Sigmoid colon (tissue), 4 donors: ENCODE results near the gene BCAS3.
A peak's percentile ranks its signal among the peaks of the same experiment; 100 is the strongest.

Experiments
- CTCF ChIP-seq, 4 experiments: fragments of 450-650 bp in 3 of 4; fragments of 200-600 bp in 1 of 4; IDR thresholded peaks; one replicate each; pipeline ENCODE4 v1.5.1; 2016 to 2019; ENCODE audit warnings: antibody characterized with exemption in 4 of 4, mild to moderate bottlenecking in 3 of 4, moderate library complexity in 2 of 4
- EP300 ChIP-seq, 4 donors: sonication (generic); formaldehyde crosslinking; IDR thresholded peaks; one replicate each; pipeline ENCODE4 v1.6.1; 2017; ENCODE audit warnings: antibody characterized with exemption in 4 of 4
- POLR2A ChIP-seq, 2 donors: fragments of 450-650 bp; IDR thresholded peaks; one replicate each; pipeline ENCODE4 v1.6.1; 2016; ENCODE audit warnings: antibody characterized with exemption in 2 of 2, mild to moderate bottlenecking in 2 of 2, moderate library complexity in 2 of 2
- POLR2AphosphoS5 ChIP-seq, 4 donors: sonication (generic); formaldehyde crosslinking; IDR thresholded peaks; one replicate each; pipeline ENCODE4 v1.6.1; 2017; ENCODE audit warnings: antibody characterized with exemption in 4 of 4

- TF ChIP-seq CTCF (IDR thresholded peaks at IDR 0.05): no peak
- no peak for TF ChIP-seq POLR2A (IDR thresholded peaks at IDR 0.05)
- peak in 2 of 4 donors; percentile 4 to 36 for TF ChIP-seq POLR2AphosphoS5 (IDR thresholded peaks at IDR 0.05)
- TF ChIP-seq EP300 (IDR thresholded peaks at IDR 0.05): no peak
These were observed 263.4 kb downstream of the BCAS3 start for GRCh38 chr17:60941028-60941427.
